Spleen (tissue), 7 donors: ENCODE measurements around the gene FETUB.

Experiments
- CTCF ChIP-seq, 11 experiments: fragments of 200-600 bp in 7 of 11; fragments of 450-650 bp in 4 of 11; sonication (generic) in 4 of 11; IDR thresholded peaks in 8 of 11; conservative IDR thresholded peaks in 3 of 11; 1 replicate in 7 of 11; 2 replicates in 4 of 11; pipeline versions ENCODE4 v1.4.0 to v1.8.0; 2016 to 2021; ENCODE audit warnings: antibody characterized with exemption in 11 of 11, inconsistent platforms in 4 of 11, mild to moderate bottlenecking in 1 of 11
- POLR2AphosphoS5 ChIP-seq, 3 donors: sonication (generic); formaldehyde crosslinking; IDR thresholded peaks; one replicate each; pipeline ENCODE4 v1.5.1; 2017; ENCODE audit warnings: antibody characterized with exemption in 3 of 3
- donor health status: DM: no; HTN: no; CAD: no; lungs with moderate emphysema.
- donor health status: DM: no; HTN: no; CAD: no.
- donor health status: DM: no; HTN: no; CAD: no.

GRCh38 chr3:186683979-186684378 is 43.8 kb downstream of the FETUB start:
- TF ChIP-seq CTCF (IDR thresholded peaks at IDR 0.05 in 8 of 11, conservative IDR thresholded peaks at IDR 0.05 in 3 of 11), result no peak
- TF ChIP-seq POLR2AphosphoS5 (IDR thresholded peaks at IDR 0.05), result no peak
